SK-N-SH (cell line): ENCODE data around the gene RASGRF1. TPM values are rescaled to one million over a fixed set of nuclear protein-coding genes. Genes with fewer than 3 reads are reported as not detected.

ENCODE experiments used
- CTCF ChIA-PET: fragments of 300-600, 350-600 bp; formaldehyde crosslinking; extraction: SDS; loops from one replicate; lab custom pipeline; 2021; lab: Yijun Ruan, JAX
- POLR2A ChIA-PET: fragments of 350-600 bp; sonication (Branson Sonifier 250); formaldehyde crosslinking; extraction: SDS; loops from one replicate; lab custom pipeline; 2020; ENCODE audit warnings: antibody characterized with exemption, inconsistent platforms; lab: Yijun Ruan, JAX
- DNase-seq: peaks from one replicate; pipeline ENCODE4 v3.0.0; 2012
- H2AFZ ChIP-seq: fragments of 200-600 bp; sonication (generic); 2 replicates; pipeline ENCODE4 v1.8.1; 2016; ENCODE audit warnings: antibody characterized with exemption, mild to moderate bottlenecking, low read depth
- H3F3A ChIP-seq: fragments of 200-600 bp; sonication (generic); replicated peaks from 2 replicates; pipeline ENCODE3; 2016; ENCODE audit warnings: antibody characterized with exemption, mild to moderate bottlenecking; ENCODE audit not compliant: insufficient read depth
- H3K27ac ChIP-seq, 2 experiments: fragments of 200-500 bp in 1 of 2; fragments of 200-600 bp in 1 of 2; sonication (Bioruptor generic) in 1 of 2; sonication (generic), shearing (Covaris generic) in 1 of 2; 2 replicates each; pipeline versions ENCODE4 v1.5.1 to v1.6.1; 2014 to 2016; ENCODE audit warnings: low read depth in 2 of 2, inconsistent platforms in 1 of 2, low read length in 1 of 2, mild to moderate bottlenecking in 1 of 2, mixed read lengths in 1 of 2
- H3K27me3 ChIP-seq: fragments of 200-600 bp; sonication (generic), shearing (Covaris generic); 2 replicates; pipeline ENCODE4 v1.6.1; 2016; ENCODE audit warnings: mixed run types; ENCODE audit not compliant: insufficient read depth
- H3K36me3 ChIP-seq, 2 experiments: fragments of 200-500 bp in 1 of 2; fragments of 200-600 bp in 1 of 2; sonication (Bioruptor generic) in 1 of 2; sonication (generic) in 1 of 2; replicated peaks in 1 of 2; 2 replicates each; pipeline versions ENCODE3 to v1.5.1; 2014 to 2016; ENCODE audit warnings: low read length in 1 of 2, mild to moderate bottlenecking in 1 of 2; ENCODE audit not compliant: insufficient read depth in 2 of 2, control insufficient read depth in 1 of 2
- H3K4me1 ChIP-seq, 2 experiments: fragments of 200-500 bp in 1 of 2; fragments of 200-600 bp in 1 of 2; sonication (Bioruptor generic) in 1 of 2; sonication (generic), shearing (Covaris generic) in 1 of 2; 2 replicates each; pipeline versions ENCODE4 v1.5.1 to v1.6.1; 2014 to 2016; ENCODE audit warnings: low read depth in 1 of 2, low read length in 1 of 2, mixed run types in 1 of 2; ENCODE audit not compliant: insufficient read depth in 2 of 2, control insufficient read depth in 1 of 2
- H3K4me2 ChIP-seq: fragments of 200-600 bp; sonication (generic), shearing (Covaris generic); 2 replicates; pipeline ENCODE4 v1.6.1; 2017; ENCODE audit warnings: mixed run types
- H3K4me3 ChIP-seq, 2 experiments: fragments of 200-500 bp in 1 of 2; fragments of 200-600 bp in 1 of 2; sonication (Bioruptor generic) in 1 of 2; sonication (generic), shearing (Covaris generic) in 1 of 2; 2 replicates each; pipeline versions ENCODE4 v1.5.1 to v1.8.1; 2014 to 2016; ENCODE audit warnings: low read depth in 2 of 2, inconsistent platforms in 1 of 2, low read length in 1 of 2, mild to moderate bottlenecking in 1 of 2, mixed read lengths in 1 of 2, moderate library complexity in 1 of 2
- H3K79me2 ChIP-seq: fragments of 200-600 bp; sonication (generic); 2 replicates; pipeline ENCODE4 v1.8.1; 2017; ENCODE audit warnings: mild to moderate bottlenecking; ENCODE audit not compliant: insufficient read depth
- H3K9ac ChIP-seq: fragments of 200-600 bp; sonication (generic); 2 replicates; pipeline ENCODE4 v1.6.1; 2017; ENCODE audit warnings: mixed run types
- H3K9me2 ChIP-seq: fragments of 200-600 bp; sonication (generic); 2 replicates; pipeline ENCODE4 v1.6.1; 2017; ENCODE audit warnings: mixed run types
- H3K9me3 ChIP-seq: fragments of 200-600 bp; sonication (generic); 2 replicates; pipeline ENCODE4 v1.6.1; 2017; ENCODE audit warnings: mixed run types, mild to moderate bottlenecking, moderate library complexity
- H4K20me1 ChIP-seq: fragments of 200-600 bp; sonication (generic); 2 replicates; pipeline ENCODE4 v1.6.1; 2017; ENCODE audit warnings: mild to moderate bottlenecking, mixed run types; ENCODE audit not compliant: insufficient read depth
- CHD2 ChIP-seq: fragments of 150-350 bp; IDR thresholded peaks from 2 replicates; pipeline ENCODE4 v1.6.1; 2018; ENCODE audit warnings: low read length; ENCODE audit not compliant: partially characterized antibody
- EP300 ChIP-seq, 2 experiments: IDR thresholded peaks; 2 replicates each; pipeline versions ENCODE4 v1.4.0 to v1.6.1; 2012; ENCODE audit warnings: borderline replicate concordance in 1 of 2, low read depth in 1 of 2, low read length in 1 of 2
- EZH2phosphoT487 ChIP-seq: fragments of 200-600 bp; sonication (generic); IDR thresholded peaks from 2 replicates; pipeline ENCODE4 v1.6.1; 2017; ENCODE audit warnings: low read depth, mixed run types, mild to moderate bottlenecking, antibody characterized with exemption, moderate library complexity, borderline replicate concordance
- FOXJ3 ChIP-seq: sonication (generic); formaldehyde crosslinking; IDR thresholded peaks from 2 replicates; pipeline ENCODE4 v1.5.1; 2020; ENCODE audit warnings: mild to moderate bottlenecking, missing genetic modification reagents
- FOXM1 ChIP-seq: IDR thresholded peaks from 2 replicates; pipeline ENCODE4 v1.4.0; 2012; ENCODE audit warnings: low read depth, mild to moderate bottlenecking
- GABPA ChIP-seq: IDR thresholded peaks from 2 replicates; pipeline ENCODE4 v1.4.0; 2012; ENCODE audit warnings: low read depth, mild to moderate bottlenecking
- IRF3 ChIP-seq: fragments of 150-350 bp; IDR thresholded peaks from 2 replicates; pipeline ENCODE4 v1.6.1; 2016; ENCODE audit warnings: mild to moderate bottlenecking, low read depth, low read length
- JUND ChIP-seq: IDR thresholded peaks from 2 replicates; pipeline ENCODE4 v1.4.0; 2012
- MAX ChIP-seq: IDR thresholded peaks from 2 replicates; pipeline ENCODE4 v1.4.0; 2012; ENCODE audit warnings: low read depth
- MEF2A ChIP-seq: IDR thresholded peaks from 2 replicates; pipeline ENCODE4 v1.4.0; 2012; ENCODE audit warnings: low read depth, borderline replicate concordance
- MXI1 ChIP-seq: IDR thresholded peaks from 2 replicates; pipeline ENCODE4 v1.6.1; 2012; ENCODE audit warnings: mild to moderate bottlenecking, low read depth, low read length, improper control_type of control experiment
- NFIC ChIP-seq: IDR thresholded peaks from 2 replicates; pipeline ENCODE4 v1.4.0; 2012; ENCODE audit warnings: borderline replicate concordance
- NRF1 ChIP-seq: IDR thresholded peaks from 2 replicates; pipeline ENCODE4 v1.6.1; 2012; ENCODE audit warnings: low read depth, mild to moderate bottlenecking, low read length
- PBX3 ChIP-seq: IDR thresholded peaks from 2 replicates; pipeline ENCODE4; 2012
- RAD21 ChIP-seq: IDR thresholded peaks from 2 replicates; pipeline ENCODE4 v1.6.1; 2012; ENCODE audit warnings: mild to moderate bottlenecking, low read length
- RFX5 ChIP-seq: IDR thresholded peaks from 2 replicates; pipeline ENCODE4 v1.6.1; 2012; ENCODE audit warnings: mild to moderate bottlenecking, improper control_type of control experiment, low read length
- SIN3A ChIP-seq: IDR thresholded peaks from 2 replicates; pipeline ENCODE4 v1.6.1; 2012; ENCODE audit warnings: low read depth, mild to moderate bottlenecking, low read length, moderate library complexity, borderline replicate concordance
- TAF1 ChIP-seq: IDR thresholded peaks from 2 replicates; pipeline ENCODE4 v1.6.1; 2012; ENCODE audit warnings: low read depth, mild to moderate bottlenecking, low read length, moderate library complexity, borderline replicate concordance
- TCF12 ChIP-seq: IDR thresholded peaks from 2 replicates; pipeline ENCODE4 v1.4.0; 2012
- TEAD4 ChIP-seq: IDR thresholded peaks from 2 replicates; pipeline ENCODE4 v1.4.0; 2012; ENCODE audit warnings: mild to moderate bottlenecking, borderline replicate concordance; ENCODE audit not compliant: insufficient read depth
- USF1 ChIP-seq: IDR thresholded peaks from 2 replicates; pipeline ENCODE4 v1.4.0; 2012; ENCODE audit warnings: low read depth, borderline replicate concordance
- WGBS: methylation state at CpG from one replicate; pipeline ENCODE4 v1.1.6; 2017; ENCODE audit warnings: low lambda C conversion rate; 5-methylcytosine and 5-hydroxymethylcytosine counted together
- polyA plus RNA-seq, 3 experiments: library from polyadenylated mRNA; depleted of rRNA; stranded (reverse); fragments of >200 nt; gene quantifications; 2 replicates each; pipeline ENCODE4 v1.2.3, GENCODE V29; 2012

The RASGRF1 gene
- polyA plus RNA-seq, 1 of the 3 experiments (the other 2 are of a cell fraction) = 0.10 TPM

- Histone ChIP-seq H3K27me3 (peaks cover 4% of the 10 kb centered on the region; the same call in 1 of the 2 replicates), H3F3A (no peaks in the 10 kb centered on the region), H3K9me2 (no peaks in the 10 kb centered on the region), H3K4me1 (peaks cover 0 to 8% of the 10 kb centered on the region in 2 experiments; a peak in 1 of 4 replicates), H3K27ac (no peak overlapping the region), H3K4me2 (no peak overlapping the region), H4K20me1 (no peaks in the 10 kb centered on the region), H2AFZ (no peak overlapping the region), H3K79me2 (no peaks in the 10 kb centered on the region), H3K9ac (no peak overlapping the region), H3K4me3 (no peak overlapping the region), H3K9me3 (no peaks in the 10 kb centered on the region), H3K36me3 (no peaks in the 10 kb centered on the region)
- TF ChIP-seq EP300 (IDR thresholded peaks at IDR 0.05; ENCODE audit: borderline replicate concordance in 1 of 2, low read depth in 1 of 2, low read length in 1 of 2) (no peak), FOXJ3 (CRISPR knock-in tag) (no peak), PBX3 (no peak), SIN3A (no peak)
- ChIA-PET CTCF (interaction anchor here (2.0 to 3.1 kb wide), 2 partner anchors 13 to 142 kb away, joined by 14 to 24 read pairs; no protein-coding TSS in a partner anchor), POLR2A (no interaction called here)
- WGBS = 0% methylated on average over 1 of the region's 2 CpGs
- no peak for DNase-seq
These were observed 48.2 kb downstream of the RASGRF1 start for GRCh38 chr15:79042213-79042928.

GRCh38 chr15:79041601-79042168 lies 48.9 kb downstream of the RASGRF1 start:
- CTCF ChIA-PET = interaction anchor here (2.0 to 3.1 kb wide), 2 partner anchors 13 to 143 kb away, joined by 14 to 24 read pairs; no protein-coding TSS in a partner anchor
- TF ChIP-seq CHD2 = no peak
- no peak for TF ChIP-seq EP300 (IDR thresholded peaks at IDR 0.05; ENCODE audit: borderline replicate concordance in 1 of 2, low read depth in 1 of 2, low read length in 1 of 2)
- TF ChIP-seq RFX5 = no peak
- TF ChIP-seq TAF1 = no peak
- TF ChIP-seq JUND = no peak
- TF ChIP-seq NFIC = no peak
- no peak for TF ChIP-seq EZH2phosphoT487
- no peak for TF ChIP-seq IRF3
- no peak for TF ChIP-seq USF1
- no peak for TF ChIP-seq TCF12
- TF ChIP-seq TEAD4 = no peak
- no peak for TF ChIP-seq MAX
- no peak for TF ChIP-seq GABPA
- TF ChIP-seq NRF1 = no peak
- TF ChIP-seq FOXM1 = no peak
- TF ChIP-seq RAD21 = no peak
- no peak for TF ChIP-seq MXI1
- no peak for TF ChIP-seq MEF2A
- TF ChIP-seq, all 33 proteins: peak for 0

More at GRCh38 chr15:79041601-79042168, 48.9 kb downstream of the RASGRF1 start:
- peak; percentile 42 for DNase-seq
- Histone ChIP-seq H3F3A (no peaks in the 10 kb centered on the region), H3K27ac (no peak overlapping the region), H3K36me3 (no peaks in the 10 kb centered on the region), H3K4me2 (no peak overlapping the region), H3K9me2 (no peaks in the 10 kb centered on the region), H2AFZ (no peak overlapping the region), H3K27me3 (no peaks in the 10 kb centered on the region), H3K9ac (no peak overlapping the region), H3K4me3 (no peak overlapping the region), H3K9me3 (no peaks in the 10 kb centered on the region), H3K4me1 (peaks cover 0 to 8% of the 10 kb centered on the region in 2 experiments; a peak in 1 of 4 replicates), H4K20me1 (no peaks in the 10 kb centered on the region), H3K79me2 (no peaks in the 10 kb centered on the region)
- 12% methylated on average over 3 of the region's 4 CpGs for WGBS
- POLR2A ChIA-PET = no interaction called here
